ENCODE measurements around the gene MGMT.

Gene MGMT

GRCh38 chr10:129544205-129545202 lies 77.5 kb downstream of the MGMT start:
- no peak for DNase-seq (ENCODE audit: low read depth in 3 of 3)

- no peak for DNase-seq (ENCODE audit: low read depth in 3 of 3)
Observed at GRCh38 chr10:129545261-129545660, 78.2 kb downstream of the MGMT start.

GRCh38 chr10:129546106-129546505 lies 79.1 kb downstream of the MGMT start:
- no peak for DNase-seq (ENCODE audit: low read depth in 3 of 3)

GRCh38 chr10:129547608-129548007 lies 80.6 kb downstream of the MGMT start:
- no peak for DNase-seq (ENCODE audit: low read depth in 3 of 3)

- DNase-seq (ENCODE audit: low read depth in 3 of 3): no peak
Observed at GRCh38 chr10:129548600-129548999, 81.6 kb downstream of the MGMT start.

- DNase-seq (ENCODE audit: low read depth in 3 of 3): no peak
Observed at GRCh38 chr10:129550076-129550475, 83.0 kb downstream of the MGMT start.

- no peak for DNase-seq (ENCODE audit: low read depth in 3 of 3)
Observed at GRCh38 chr10:129550658-129551057, 83.6 kb downstream of the MGMT start.

- DNase-seq (ENCODE audit: low read depth in 3 of 3): no peak
Observed at GRCh38 chr10:129552119-129552518, 85.1 kb downstream of the MGMT start.

- DNase-seq (ENCODE audit: low read depth in 3 of 3): no peak
Observed at GRCh38 chr10:129553928-129554327, 86.9 kb downstream of the MGMT start.

- no peak for DNase-seq (ENCODE audit: low read depth in 3 of 3)
Observed at GRCh38 chr10:129556316-129556715, 89.3 kb downstream of the MGMT start.

GRCh38 chr10:129560361-129560760 lies 93.3 kb downstream of the MGMT start:
- no peak for DNase-seq (ENCODE audit: low read depth in 3 of 3)

- DNase-seq (ENCODE audit: low read depth in 3 of 3): no peak
Observed at GRCh38 chr10:129562487-129562886, 95.4 kb downstream of the MGMT start.

GRCh38 chr10:129564923-129565322 lies 97.9 kb downstream of the MGMT start:
- no peak for DNase-seq (ENCODE audit: low read depth in 3 of 3)

GRCh38 chr10:129568583-129569344 lies 101.7 kb downstream of the MGMT start:
- DNase-seq (ENCODE audit: low read depth in 3 of 3): no peak

- DNase-seq (ENCODE audit: low read depth in 3 of 3): no peak
Observed at GRCh38 chr10:129570185-129570584, 103.1 kb downstream of the MGMT start.

GRCh38 chr10:129579228-129579627 lies 112.2 kb downstream of the MGMT start:
- no peak for DNase-seq (ENCODE audit: low read depth in 3 of 3)

GRCh38 chr10:129580010-129580409 lies 113.0 kb downstream of the MGMT start:
- DNase-seq (ENCODE audit: low read depth in 3 of 3): no peak

GRCh38 chr10:129580901-129581300 lies 113.9 kb downstream of the MGMT start:
- no peak for DNase-seq (ENCODE audit: low read depth in 3 of 3)

GRCh38 chr10:129581827-129582411 lies 114.9 kb downstream of the MGMT start:
- no peak for DNase-seq (ENCODE audit: low read depth in 3 of 3)

GRCh38 chr10:129583831-129584230 lies 116.8 kb downstream of the MGMT start:
- DNase-seq (ENCODE audit: low read depth in 3 of 3): no peak

GRCh38 chr10:129586898-129587443 lies 119.9 kb downstream of the MGMT start:
- no peak for DNase-seq (ENCODE audit: low read depth in 3 of 3)

- DNase-seq (ENCODE audit: low read depth in 3 of 3): no peak
Observed at GRCh38 chr10:129589546-129589945, 122.5 kb downstream of the MGMT start.

Measured in stimulated activated CD4-positive, alpha-beta T cell treated with anti-CD3 and anti-CD28 coated beads, TNF-alpha, amount 100 ng/mL, for 4 hours (primary cell).